GM12873 (cell line): ENCODE data around the gene SMARCA4.

Experiments used
- TF ChIP-seq, protein P1 (sequence below): IDR thresholded peaks from 2 replicates; pipeline ENCODE4 v1.5.1; 2012; ENCODE audit warnings: low read depth, mild to moderate bottlenecking, moderate library complexity, low read length, control low read depth; ENCODE audit not compliant: insufficient read depth; ENCODE audit errors: missing control alignments

SMARCA4 gene

DNA sequence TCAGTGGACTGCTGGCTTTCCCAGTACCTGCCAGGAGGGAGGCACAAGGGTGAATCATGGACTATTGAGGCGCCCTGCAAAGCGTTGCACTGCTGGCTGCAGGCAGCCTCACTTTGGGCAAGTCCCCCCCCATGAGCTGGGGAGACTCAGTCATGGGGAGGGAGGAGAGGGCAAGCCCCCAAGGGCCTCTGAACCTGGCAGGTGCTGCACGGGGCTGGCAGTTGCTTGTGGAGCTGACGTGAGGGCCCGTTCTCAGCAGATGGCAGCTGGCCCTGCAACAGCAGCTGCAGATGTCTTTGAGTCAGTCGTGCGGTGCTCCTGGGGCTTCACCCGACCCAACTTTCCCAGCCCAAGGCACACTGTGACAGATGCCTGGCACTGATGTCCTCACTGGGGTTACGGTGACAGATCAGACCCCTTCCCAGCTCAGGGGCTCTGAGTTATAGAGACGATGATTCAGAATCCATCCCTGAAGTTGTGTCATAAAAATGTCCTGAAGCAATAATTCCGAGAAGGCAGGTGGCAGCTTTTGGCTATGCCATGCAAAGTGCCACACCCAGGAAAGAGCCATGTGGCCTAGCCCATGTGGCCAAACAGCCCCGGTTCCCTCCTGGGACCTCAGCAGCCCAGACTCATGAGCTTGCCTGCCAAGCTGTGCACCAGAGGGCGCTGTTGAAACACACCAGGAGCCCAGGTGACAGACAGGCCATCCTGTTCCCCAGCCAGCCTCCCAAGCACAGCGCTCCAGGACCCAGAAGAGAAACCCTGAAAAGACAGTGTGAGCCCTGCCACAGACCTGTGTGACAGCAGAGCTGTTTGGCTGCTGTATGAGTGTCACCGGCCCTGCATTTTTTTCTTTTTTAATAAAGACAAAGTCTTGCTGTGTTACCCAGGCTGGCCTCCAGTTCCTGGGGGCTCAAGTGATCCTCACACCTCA, 74.9 kb downstream of the SMARCA4 start:
- TF ChIP-seq, protein P1, sequence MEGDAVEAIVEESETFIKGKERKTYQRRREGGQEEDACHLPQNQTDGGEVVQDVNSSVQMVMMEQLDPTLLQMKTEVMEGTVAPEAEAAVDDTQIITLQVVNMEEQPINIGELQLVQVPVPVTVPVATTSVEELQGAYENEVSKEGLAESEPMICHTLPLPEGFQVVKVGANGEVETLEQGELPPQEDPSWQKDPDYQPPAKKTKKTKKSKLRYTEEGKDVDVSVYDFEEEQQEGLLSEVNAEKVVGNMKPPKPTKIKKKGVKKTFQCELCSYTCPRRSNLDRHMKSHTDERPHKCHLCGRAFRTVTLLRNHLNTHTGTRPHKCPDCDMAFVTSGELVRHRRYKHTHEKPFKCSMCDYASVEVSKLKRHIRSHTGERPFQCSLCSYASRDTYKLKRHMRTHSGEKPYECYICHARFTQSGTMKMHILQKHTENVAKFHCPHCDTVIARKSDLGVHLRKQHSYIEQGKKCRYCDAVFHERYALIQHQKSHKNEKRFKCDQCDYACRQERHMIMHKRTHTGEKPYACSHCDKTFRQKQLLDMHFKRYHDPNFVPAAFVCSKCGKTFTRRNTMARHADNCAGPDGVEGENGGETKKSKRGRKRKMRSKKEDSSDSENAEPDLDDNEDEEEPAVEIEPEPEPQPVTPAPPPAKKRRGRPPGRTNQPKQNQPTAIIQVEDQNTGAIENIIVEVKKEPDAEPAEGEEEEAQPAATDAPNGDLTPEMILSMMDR, result peak; percentile 96

DNA sequence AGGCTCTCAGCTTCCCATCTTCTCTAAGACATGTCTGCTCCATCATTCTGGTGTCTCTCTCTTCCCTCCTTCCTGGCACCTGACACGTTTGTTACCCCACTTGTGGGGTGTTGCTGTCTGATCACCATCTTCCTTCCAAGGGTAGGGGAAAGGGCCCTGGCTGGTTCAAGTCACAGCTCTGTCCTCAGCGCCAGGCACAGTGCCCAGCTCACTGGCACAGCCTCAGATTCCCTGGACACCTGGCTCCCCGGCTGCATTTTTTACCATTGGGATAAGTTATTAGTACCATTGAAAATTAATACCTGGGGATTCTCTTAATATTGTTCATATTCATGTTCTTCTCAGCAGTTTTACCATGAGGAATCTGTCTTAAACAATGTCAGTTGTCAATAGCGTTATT, 77.7 kb downstream of the SMARCA4 start:
- TF ChIP-seq, protein P1, result no peak

DNA sequence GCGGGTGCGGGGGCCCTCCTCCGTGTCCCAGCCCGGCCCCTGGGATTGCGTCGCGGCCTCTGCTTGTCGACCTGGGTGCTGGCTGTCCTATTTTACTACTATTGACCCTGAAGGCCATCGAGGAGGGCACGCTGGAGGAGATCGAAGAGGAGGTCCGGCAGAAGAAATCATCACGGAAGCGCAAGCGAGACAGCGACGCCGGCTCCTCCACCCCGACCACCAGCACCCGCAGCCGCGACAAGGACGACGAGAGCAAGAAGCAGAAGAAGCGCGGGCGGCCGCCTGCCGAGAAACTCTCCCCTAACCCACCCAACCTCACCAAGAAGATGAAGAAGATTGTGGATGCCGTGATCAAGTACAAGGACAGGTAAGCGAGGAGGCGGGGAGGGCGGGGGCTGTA, 80.4 kb downstream of the SMARCA4 start:
- TF ChIP-seq, protein P1, result no peak

DNA sequence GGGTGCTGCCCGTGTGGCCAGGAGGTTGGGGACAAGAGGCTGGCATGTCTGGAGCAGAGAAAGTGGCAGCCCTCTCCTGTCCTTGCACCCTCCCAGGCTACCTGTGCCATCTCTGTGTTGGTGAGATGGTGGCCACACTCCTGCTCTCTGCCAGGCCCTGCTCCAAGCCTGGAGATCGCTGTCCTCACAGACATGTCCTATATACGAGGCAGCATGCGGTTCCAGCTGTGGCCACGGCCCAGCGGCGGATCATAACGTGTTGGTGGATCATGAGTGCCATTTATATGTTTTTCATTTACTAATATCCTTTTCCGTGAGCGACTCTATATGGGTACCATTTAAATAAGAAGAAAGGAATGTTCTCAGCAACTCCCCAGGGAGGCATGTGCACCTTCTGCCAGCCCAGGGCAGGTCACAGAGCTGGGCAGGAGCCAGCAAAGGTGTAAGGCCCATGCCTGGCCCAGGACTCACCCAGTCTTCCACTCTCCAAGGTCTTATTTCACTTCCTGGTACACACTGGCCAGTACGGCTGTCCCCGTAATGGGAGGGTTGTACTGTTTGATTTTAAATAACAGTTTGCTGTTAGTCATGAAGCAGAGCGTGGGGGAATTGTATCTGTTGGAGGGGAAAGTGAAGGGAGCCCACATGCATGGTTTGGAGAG, 81.3 kb downstream of the SMARCA4 start:
- TF ChIP-seq, protein P1, result no peak

DNA sequence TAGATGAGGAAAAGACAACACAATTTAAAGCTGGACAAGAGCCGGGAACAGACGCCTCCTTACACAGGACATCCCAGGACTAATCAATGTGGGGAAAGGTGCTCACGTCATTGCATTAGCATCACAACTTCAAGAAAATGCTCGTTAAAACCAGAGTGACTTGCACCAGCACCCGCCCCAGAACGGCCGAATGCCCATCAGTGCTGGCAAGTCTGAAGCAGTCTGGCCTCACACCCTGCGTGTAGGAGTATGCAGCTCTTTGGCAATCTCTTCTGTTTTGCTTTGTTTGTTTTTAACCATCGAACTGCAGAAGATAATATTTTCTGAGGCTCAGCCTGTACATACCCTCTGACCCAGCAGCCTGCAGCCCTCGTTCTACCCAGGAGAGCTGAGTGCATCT, 83.6 kb downstream of the SMARCA4 start:
- TF ChIP-seq, protein P1, result no peak

DNA sequence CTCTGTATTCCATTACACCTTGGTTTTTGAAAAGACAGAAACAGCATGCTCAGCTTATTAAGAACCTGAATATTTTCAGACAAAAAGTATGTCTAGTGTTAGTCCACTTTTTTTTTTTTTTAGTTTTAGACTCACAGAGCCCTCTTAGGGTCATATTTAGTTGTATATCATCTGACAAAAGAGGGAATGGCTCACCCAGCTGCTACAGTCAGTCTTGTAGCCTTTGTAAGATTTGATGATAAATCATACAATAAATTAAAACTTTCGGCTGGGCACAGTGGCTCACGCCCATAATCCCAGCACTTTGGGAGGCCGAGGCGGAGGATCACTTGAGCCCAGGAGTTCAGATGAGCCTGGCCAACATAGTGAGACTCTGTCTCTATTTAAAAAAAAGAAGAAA, 84.7 kb downstream of the SMARCA4 start:
- TF ChIP-seq, protein P1, result no peak

DNA sequence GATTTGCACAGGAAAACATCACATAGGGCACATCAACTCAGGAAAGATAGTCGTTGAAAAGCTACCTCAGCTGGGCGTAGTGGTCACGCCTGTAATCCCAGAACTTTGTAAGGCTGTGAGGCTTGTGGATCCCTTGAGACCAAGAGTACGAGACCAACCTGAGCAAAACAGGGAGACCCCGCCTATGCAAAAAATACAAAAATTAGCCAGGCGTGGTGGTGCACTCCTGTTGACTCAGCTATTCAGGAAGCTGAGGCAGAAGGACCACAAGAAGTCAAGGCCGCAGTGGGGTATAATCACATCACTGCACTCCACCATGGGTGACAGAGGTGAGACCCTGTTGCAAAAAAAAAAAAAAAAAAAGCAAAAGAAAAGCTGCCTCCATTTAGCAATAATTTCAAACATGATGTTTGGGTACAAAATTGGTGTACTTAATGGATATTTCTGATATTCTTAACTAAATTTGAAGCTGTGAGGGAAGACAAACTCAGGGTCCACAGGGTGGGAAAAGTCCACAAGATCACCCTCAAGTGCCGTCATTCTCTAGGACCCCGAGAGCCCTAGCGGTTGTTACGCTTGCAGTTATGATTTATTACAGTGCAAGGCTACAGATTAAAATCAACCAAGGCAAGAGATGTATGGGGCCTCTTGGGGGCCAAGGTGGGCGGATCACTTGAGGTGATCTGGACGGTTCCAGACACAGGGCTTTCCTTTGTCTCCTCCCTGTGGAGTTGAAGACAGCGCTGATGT, 86.0 kb downstream of the SMARCA4 start:
- TF ChIP-seq, protein P1, result no peak
